GM12878 (cell line): ENCODE results near the gene ARTN. TPM values are rescaled to one million over a fixed set of nuclear protein-coding genes. Genes with fewer than 3 reads are reported as not detected.

Source experiments
- ATAC-seq: fragments of 200-7000 bp; cut with Tn5 transposase; 3 replicates; pipeline ENCODE4 v1.9.1; 2020; ENCODE audit warnings: mild to moderate bottlenecking, moderate library complexity
- BruUV-seq: library from RNA; stranded (reverse); fragments of 400-500 nt; replicated peaks from 2 replicates; lab custom pipeline; 2021; lab: Mats Ljungman, UMichigan
- CTCF ChIA-PET: fragments of 300-600 bp; sonication (Branson Sonifier 250); formaldehyde crosslinking; extraction: SDS; loops from one replicate; lab custom pipeline; 2021; ENCODE audit warnings: inconsistent platforms; lab: Yijun Ruan, JAX
- POLR2A ChIA-PET: fragments of 350-600 bp; formaldehyde crosslinking; extraction: SDS; loops from one replicate; lab custom pipeline; 2021; ENCODE audit warnings: inconsistent platforms; lab: Charles Lee
- RAD21 ChIA-PET: fragments of 300-600 bp; sonication (Branson Sonifier 250); formaldehyde crosslinking; loops from one replicate; lab custom pipeline; 2023; ENCODE audit warnings: antibody characterized with exemption; ENCODE audit not compliant: unreplicated experiment; lab: Charles Lee
- SMC1A ChIA-PET: fragments of 300-600 bp; sonication (Branson Sonifier 250); formaldehyde crosslinking; loops from one replicate; lab custom pipeline; 2023; ENCODE audit not compliant: unreplicated experiment, uncharacterized antibody; lab: Charles Lee
- DNase-seq: peaks from one replicate; pipeline ENCODE4 v3.0.0-alpha.2; 2011; ENCODE audit warnings: low read depth, low spot score
- FAIRE-seq: peaks from 3 replicates; lab custom pipeline; 2011; peaks lifted over from hg19 to GRCh38; lab: Jason Lieb, UNC
- H2AFZ ChIP-seq: 2 replicates; pipeline ENCODE4 v1.6.0; 2011; ENCODE audit warnings: low read depth, low read length, control low read depth; ENCODE audit not compliant: control insufficient read depth
- H3K27ac ChIP-seq: 2 replicates; pipeline ENCODE4 v1.5.1; 2011; ENCODE audit warnings: control low read depth; ENCODE audit not compliant: control insufficient read depth, insufficient read depth
- H3K27me3 ChIP-seq, 2 experiments: replicated peaks in 1 of 2; 2 replicates each; pipeline versions ENCODE4 v1.6.0 to v1.6.1; 2011; ENCODE audit warnings: low read length in 1 of 2; ENCODE audit not compliant: control insufficient read depth in 2 of 2, insufficient read depth in 2 of 2
- H3K36me3 ChIP-seq, 2 experiments: 2 replicates each; pipeline ENCODE4 v1.5.1; 2011; ENCODE audit warnings: low read length in 1 of 2; ENCODE audit not compliant: control insufficient read depth in 2 of 2, insufficient read depth in 2 of 2
- H3K4me1 ChIP-seq: 2 replicates; pipeline ENCODE4 v1.6.1; 2011; ENCODE audit warnings: mild to moderate bottlenecking, low read length, moderate library complexity, mixed read lengths; ENCODE audit not compliant: control insufficient read depth, insufficient read depth
- H3K4me2 ChIP-seq: 2 replicates; pipeline ENCODE4 v1.6.0; 2011; ENCODE audit warnings: control low read depth; ENCODE audit not compliant: control insufficient read depth, insufficient read depth
- H3K4me3 ChIP-seq: fragments of 200-600 bp; sonication (generic); 2 replicates; pipeline ENCODE4 v1.5.1; 2016
- H3K79me2 ChIP-seq: 2 replicates; pipeline ENCODE4 v1.6.0; 2011; ENCODE audit warnings: low read length; ENCODE audit not compliant: control insufficient read depth, insufficient read depth
- H3K9ac ChIP-seq: 2 replicates; pipeline ENCODE4 v1.8.0; 2011; ENCODE audit warnings: low read length, control low read depth, mixed read lengths; ENCODE audit not compliant: control insufficient read depth, insufficient read depth
- H3K9me3 ChIP-seq: replicated peaks from 3 replicates; pipeline ENCODE4 v1.5.1; 2011; ENCODE audit warnings: mild to moderate bottlenecking, low read length; ENCODE audit not compliant: control insufficient read depth, insufficient read depth
- H4K20me1 ChIP-seq: 2 replicates; pipeline ENCODE4 v1.6.0; 2011; ENCODE audit not compliant: control insufficient read depth, insufficient read depth
- BRCA1 ChIP-seq: IDR thresholded peaks from 2 replicates; pipeline ENCODE4 v1.6.1; 2011; ENCODE audit warnings: low read depth, low read length, improper control_type of control experiment
- IRF4 ChIP-seq: IDR thresholded peaks from 2 replicates; pipeline ENCODE4 v1.6.1; 2011; ENCODE audit warnings: low read depth, low read length
- MXI1 ChIP-seq: fragments of 150-350 bp; IDR thresholded peaks from 2 replicates; pipeline ENCODE4 v1.6.1; 2011; ENCODE audit warnings: low read depth, mild to moderate bottlenecking, inconsistent platforms, low read length, improper control_type of control experiment
- NR2C1 ChIP-seq: fragments of 450-650 bp; IDR thresholded peaks from 2 replicates; pipeline ENCODE4 v1.6.1; 2017; ENCODE audit warnings: antibody characterized with exemption, mild to moderate bottlenecking, moderate library complexity
- NR2F1 ChIP-seq: fragments of 450-650 bp; conservative IDR thresholded peaks from 2 replicates; pipeline ENCODE4 v1.6.1; 2017; ENCODE audit warnings: mild to moderate bottlenecking
- SIN3A ChIP-seq: IDR thresholded peaks from 2 replicates; pipeline ENCODE4 v1.6.1; 2012; ENCODE audit warnings: low read depth, low read length, improper control_type of control experiment
- SRF ChIP-seq, 2 experiments: IDR thresholded peaks; 2 replicates each; pipeline ENCODE4 v1.6.1; 2011; ENCODE audit warnings: low read depth in 2 of 2, low read length in 2 of 2, mild to moderate bottlenecking in 1 of 2, moderate library complexity in 1 of 2
- SUPT20H ChIP-seq: IDR thresholded peaks from 2 replicates; pipeline ENCODE4 v1.6.1; 2011; ENCODE audit warnings: low read depth, mild to moderate bottlenecking, low read length, moderate library complexity, borderline replicate concordance; ENCODE audit not compliant: control insufficient read depth
- SUZ12 ChIP-seq: fragments of 200-600 bp; sonication (generic); IDR thresholded peaks from one replicate; pipeline ENCODE4 v1.6.1; 2018; ENCODE audit warnings: antibody characterized with exemption, mild to moderate bottlenecking; ENCODE audit not compliant: unreplicated experiment
- TCF3 ChIP-seq: IDR thresholded peaks from 2 replicates; pipeline ENCODE4 v1.6.1; 2012; ENCODE audit warnings: low read depth, mild to moderate bottlenecking, low read length, borderline replicate concordance; ENCODE audit not compliant: insufficient read depth
- TCF7 ChIP-seq: IDR thresholded peaks from 2 replicates; pipeline ENCODE4 v1.6.1; 2014; ENCODE audit warnings: antibody characterized with exemption, borderline replicate concordance
- WGBS: methylation state at CpG from one replicate; pipeline ENCODE4 v1.1.6; 2016; ENCODE audit warnings: low lambda C conversion rate; ENCODE audit not compliant: insufficient replicate concordance, insufficient coverage; ENCODE audit errors: missing lambda C conversion rate; 5-methylcytosine and 5-hydroxymethylcytosine counted together
- in situ Hi-C: fragments of 300-500 bp; cut with MboI; formaldehyde crosslinking; loops from 9 replicates; pipeline ENCODE4 v1.14.3; 2018; ENCODE audit warnings: mixed read lengths
- intact Hi-C: fragments of 100-400 bp; cut with micrococcal nuclease; formaldehyde crosslinking; loops from one replicate; pipeline ENCODE4 v1.14.2; 2022; ENCODE audit not compliant: unreplicated experiment
- polyA plus RNA-seq, 11 experiments: library from polyadenylated mRNA; depleted of rRNA in 4 of 11; unstranded in 6 of 11; stranded (reverse) in 5 of 11; fragments of >200 nt; fragmentation: Nextera tagmentation in 4 of 11; fragmentation: Illumina TruSeq in 1 of 11; extraction: Ambion mirVana in 4 of 11; extraction: Trizol in 1 of 11; gene quantifications; 1 replicate in 1 of 11; 2 replicates in 10 of 11; pipeline versions ENCODE4 v1.2.1 to v1.2.3, GENCODE V29; 2011 to 2016; ENCODE audit warnings: inconsistent platforms in 2 of 11, missing spikeins in 2 of 11, low read depth in 1 of 11
- total RNA-seq, 4 experiments: library from RNA; depleted of rRNA in 3 of 4; stranded (reverse); fragments of >200 nt in 3 of 4; fragmentation: Illumina TruSeq in 1 of 4; extraction: Trizol in 1 of 4; gene quantifications; 2 replicates each; pipeline versions ENCODE4 v1.2.1 to v1.2.3, GENCODE V29; 2013 to 2021
- TF ChIP-seq, protein P1 (sequence below): IDR thresholded peaks from 2 replicates; pipeline ENCODE4 v1.6.1; 2011; ENCODE audit warnings: low read depth, mild to moderate bottlenecking, low read length, moderate library complexity, borderline replicate concordance; ENCODE audit errors: extremely low read depth
- TF ChIP-seq, protein P2 (sequence below): fragments of 450-650 bp; IDR thresholded peaks from 2 replicates; pipeline ENCODE4 v1.6.1; 2014; ENCODE audit warnings: mild to moderate bottlenecking
- TF ChIP-seq, protein P3 (sequence below): IDR thresholded peaks from 2 replicates; pipeline ENCODE4 v1.6.1; 2012; ENCODE audit warnings: low read depth, low read length, improper control_type of control experiment

Gene ARTN
- total and polyA plus RNA-seq, 10 of the 15 experiments (the other 5 are each of a cell fraction or from before 2014, with no cell fraction given): 0.06 to 2.1 (median 0.34) TPM; not detected in 1

DNA sequence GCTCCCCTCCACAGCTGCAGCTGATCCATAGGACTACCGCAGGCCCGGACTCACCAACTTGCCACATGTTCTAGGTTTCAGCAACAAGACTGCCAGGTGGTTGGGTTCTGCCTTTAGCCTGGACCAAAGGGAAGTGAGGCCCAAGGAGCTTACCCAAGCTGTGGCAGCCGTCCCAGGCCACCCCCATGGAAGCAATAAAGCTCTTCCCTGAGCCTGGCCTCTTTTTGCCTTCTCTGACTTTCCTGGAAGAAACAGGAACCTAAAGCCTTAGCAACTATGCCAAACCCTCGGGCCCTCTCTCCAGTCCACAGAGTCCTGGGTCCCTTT is 2.7 kb upstream of the ARTN start:
- no peak overlapping the region for H2AFZ ChIP-seq
- DNase-seq: no peak
- POLR2A ChIA-PET: interaction anchor here (1.1 kb wide), 1 partner anchor 167 kb away, joined by 3 read pairs; no protein-coding TSS in a partner anchor
- H3K4me1 ChIP-seq: peaks cover 11% of the 10 kb centered on the region
- H3K79me2 ChIP-seq: no peaks in the 10 kb centered on the region
- ATAC-seq: no peak
- WGBS: 76% methylated on average over 4 of the region's 4 CpGs
- H3K27me3 ChIP-seq: no peaks in the 10 kb centered on the region
- CTCF ChIA-PET: interaction anchor here (0.6 to 19.3 kb wide), 11 partner anchors 9 to 704 kb away, joined by 3 to 1117 read pairs (median 3); no protein-coding TSS in a partner anchor
- no peak overlapping the region for H3K4me2 ChIP-seq
- RAD21 ChIA-PET: interaction anchor here (0.9 to 13.3 kb wide), 4 partner anchors 15 to 164 kb away, joined by 3 to 587 read pairs (median 4); no protein-coding TSS in a partner anchor
- no peak for FAIRE-seq
- TF ChIP-seq TCF7 (no peak), SRF (IDR thresholded peaks at IDR 0.05; ENCODE audit: low read depth in 2 of 2, low read length in 2 of 2) (no peak), IRF4 (no peak), SUPT20H (no peak), SUZ12 (no peak), NR2F1 (no peak), BRCA1 (no peak), NR2C1 (no peak), MXI1 (no peak), TCF3 (no peak), SIN3A (no peak)
- TF ChIP-seq, protein P1, sequence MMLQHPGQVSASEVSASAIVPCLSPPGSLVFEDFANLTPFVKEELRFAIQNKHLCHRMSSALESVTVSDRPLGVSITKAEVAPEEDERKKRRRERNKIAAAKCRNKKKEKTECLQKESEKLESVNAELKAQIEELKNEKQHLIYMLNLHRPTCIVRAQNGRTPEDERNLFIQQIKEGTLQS: no peak
- TF ChIP-seq, protein P2, sequence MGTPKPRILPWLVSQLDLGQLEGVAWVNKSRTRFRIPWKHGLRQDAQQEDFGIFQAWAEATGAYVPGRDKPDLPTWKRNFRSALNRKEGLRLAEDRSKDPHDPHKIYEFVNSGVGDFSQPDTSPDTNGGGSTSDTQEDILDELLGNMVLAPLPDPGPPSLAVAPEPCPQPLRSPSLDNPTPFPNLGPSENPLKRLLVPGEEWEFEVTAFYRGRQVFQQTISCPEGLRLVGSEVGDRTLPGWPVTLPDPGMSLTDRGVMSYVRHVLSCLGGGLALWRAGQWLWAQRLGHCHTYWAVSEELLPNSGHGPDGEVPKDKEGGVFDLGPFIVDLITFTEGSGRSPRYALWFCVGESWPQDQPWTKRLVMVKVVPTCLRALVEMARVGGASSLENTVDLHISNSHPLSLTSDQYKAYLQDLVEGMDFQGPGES: no peak
- TF ChIP-seq, protein P3, sequence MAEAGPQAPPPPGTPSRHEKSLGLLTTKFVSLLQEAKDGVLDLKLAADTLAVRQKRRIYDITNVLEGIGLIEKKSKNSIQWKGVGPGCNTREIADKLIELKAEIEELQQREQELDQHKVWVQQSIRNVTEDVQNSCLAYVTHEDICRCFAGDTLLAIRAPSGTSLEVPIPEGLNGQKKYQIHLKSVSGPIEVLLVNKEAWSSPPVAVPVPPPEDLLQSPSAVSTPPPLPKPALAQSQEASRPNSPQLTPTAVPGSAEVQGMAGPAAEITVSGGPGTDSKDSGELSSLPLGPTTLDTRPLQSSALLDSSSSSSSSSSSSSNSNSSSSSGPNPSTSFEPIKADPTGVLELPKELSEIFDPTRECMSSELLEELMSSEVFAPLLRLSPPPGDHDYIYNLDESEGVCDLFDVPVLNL: no peak
- no peak overlapping the region for H3K4me3 ChIP-seq
- no peak overlapping the region for H3K9ac ChIP-seq
- H4K20me1 ChIP-seq: no peaks in the 10 kb centered on the region
- no peaks in the 10 kb centered on the region for H3K36me3 ChIP-seq
- H3K9me3 ChIP-seq: no peaks in the 10 kb centered on the region
- intact Hi-C loops: loop anchor here (5.0 kb wide), 1 partner anchor 94 kb away; no protein-coding TSS in a partner anchor
- SMC1A ChIA-PET: interaction anchor here (1.0 to 6.1 kb wide), 3 partner anchors 14 to 166 kb away, joined by 3 to 65 read pairs (median 8); no protein-coding TSS in a partner anchor
- no peak overlapping the region for H3K27ac ChIP-seq
- no TSS peak for BruUV-seq
- in situ Hi-C loops: loop anchor here (5.0 kb wide), 1 partner anchor 169 kb away; no protein-coding TSS in a partner anchor
